ENCODE data around the gene GPR39. TPM values are rescaled to one million over a fixed set of nuclear protein-coding genes. Genes with fewer than 3 reads are reported as not detected.

GPR39 gene
- total and polyA plus RNA-seq, 10 donors: 0.05 TPM; not detected in 9

DNA sequence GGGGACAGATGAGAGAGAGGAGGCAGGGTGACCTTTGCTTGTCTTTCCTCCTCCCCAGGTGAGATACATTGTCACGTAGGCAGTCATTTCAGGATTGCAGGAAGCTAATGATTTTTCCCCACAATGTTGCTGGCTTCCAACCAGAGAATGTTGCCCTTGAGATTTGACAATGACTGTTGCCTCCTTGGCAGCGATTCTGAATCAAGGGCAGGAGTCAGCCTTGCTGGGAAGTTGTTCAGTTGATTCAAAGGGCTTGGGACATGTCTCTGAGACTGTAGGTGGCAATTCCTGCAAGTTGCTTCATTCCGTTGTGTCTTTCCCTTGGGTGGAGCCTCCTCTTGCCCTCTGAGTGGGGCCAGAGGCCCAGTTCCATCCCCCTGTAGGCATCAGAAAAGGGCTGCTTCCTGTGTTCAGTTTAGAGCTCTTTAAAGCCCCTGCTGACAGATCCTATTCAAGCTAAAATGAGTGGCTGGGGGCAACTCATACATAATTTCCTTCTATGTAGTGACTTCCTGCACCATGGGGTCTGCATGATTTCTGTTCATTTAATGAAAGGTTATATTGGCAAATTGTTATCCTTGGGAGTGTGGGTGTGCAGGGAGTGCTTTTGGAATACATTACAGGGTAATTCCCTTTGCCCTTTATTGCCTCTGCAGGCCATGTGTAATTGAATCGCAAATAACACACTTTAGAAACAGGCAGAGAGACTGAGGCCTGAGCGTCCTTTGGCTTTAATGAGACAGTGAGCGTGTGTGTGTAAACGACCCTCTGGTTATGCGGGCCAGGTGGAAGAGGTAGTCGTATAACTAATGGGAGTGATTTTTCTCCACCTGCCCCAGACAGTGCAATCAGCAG is 52.4 kb downstream of the GPR39 start:
- H3K27ac ChIP-seq: no peak overlapping the region
- TF ChIP-seq CTCF (IDR thresholded peaks at IDR 0.05 in 8 of 11, conservative IDR thresholded peaks at IDR 0.05 in 3 of 11) (no peak), POLR2AphosphoS5 (IDR thresholded peaks at IDR 0.05) (no peak), POLR2A (IDR thresholded peaks at IDR 0.05) (no peak)
- 72 to 85% (median 78%) methylated on average over 8 to 9 of the region's 9 CpGs for WGBS, 5 donors
- H3K27me3 ChIP-seq (replicated peaks in 1 of 7): no peaks in the 10 kb centered on the region
- H3K4me1 ChIP-seq: no peaks in the 10 kb centered on the region
- no peak for DNase-seq
- no peaks in the 10 kb centered on the region for H3K36me3 ChIP-seq
- intact Hi-C loops (cut with DNase I; ENCODE audit: low total_unique reads): no loop called here
- H3K4me3 ChIP-seq: no peak overlapping the region
- H3K9me3 ChIP-seq: peaks cover 0 to 84% (median 56%) of the 10 kb centered on the region in 8 donors

DNA sequence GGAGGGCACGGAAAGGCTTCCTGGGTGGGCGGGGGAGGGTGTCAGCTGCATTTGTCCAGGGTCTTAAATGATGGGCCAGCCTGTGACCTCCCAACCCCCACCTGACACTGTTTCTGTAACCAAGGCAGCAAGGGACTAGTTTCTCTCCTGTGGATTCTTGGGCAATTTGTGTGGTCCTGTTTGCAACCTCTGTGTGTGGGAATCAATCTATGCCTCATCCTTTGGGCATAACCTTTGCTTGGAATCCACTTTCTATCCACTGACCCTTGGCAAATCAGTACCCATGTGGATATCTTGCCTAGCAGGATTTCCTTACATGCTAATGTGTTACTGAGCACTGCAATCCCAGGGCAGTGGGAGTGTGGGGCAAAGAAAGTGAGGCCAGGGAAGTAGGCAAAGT is 54.1 kb downstream of the GPR39 start:
- Histone ChIP-seq H3K36me3 (no peaks in the 10 kb centered on the region), H3K9me3 (peaks cover 0 to 81% (median 40%) of the 10 kb centered on the region in 8 donors), H3K4me1 (no peaks in the 10 kb centered on the region), H3K27ac (no peak overlapping the region), H3K27me3 (replicated peaks in 1 of 7) (no peaks in the 10 kb centered on the region), H3K4me3 (no peak overlapping the region)
- TF ChIP-seq POLR2A (IDR thresholded peaks at IDR 0.05) (no peak), CTCF (IDR thresholded peaks at IDR 0.05 in 8 of 11, conservative IDR thresholded peaks at IDR 0.05 in 3 of 11) (no peak), POLR2AphosphoS5 (IDR thresholded peaks at IDR 0.05) (no peak)
- 56 to 79% (median 63%) methylated on average over 2 of the region's 2 CpGs for WGBS, 5 donors
- no peak for DNase-seq
- intact Hi-C loops (cut with DNase I; ENCODE audit: low total_unique reads): no loop called here

- no peak for DNase-seq
- H3K4me3 ChIP-seq: no peak overlapping the region
- no peaks in the 10 kb centered on the region for H3K36me3 ChIP-seq
- peaks cover 0 to 55% (median 14%) of the 10 kb centered on the region in 8 donors for H3K9me3 ChIP-seq
- WGBS, 5 donors: 78 to 96% (median 90%) methylated on average over 2 of the region's 2 CpGs
- no peaks in the 10 kb centered on the region for H3K4me1 ChIP-seq
- intact Hi-C loops (cut with DNase I; ENCODE audit: low total_unique reads): no loop called here
- H3K27ac ChIP-seq: no peak overlapping the region
- no peaks in the 10 kb centered on the region for H3K27me3 ChIP-seq (replicated peaks in 1 of 7)
- TF ChIP-seq CTCF (IDR thresholded peaks at IDR 0.05 in 8 of 11, conservative IDR thresholded peaks at IDR 0.05 in 3 of 11) (no peak), POLR2AphosphoS5 (IDR thresholded peaks at IDR 0.05) (no peak), POLR2A (IDR thresholded peaks at IDR 0.05) (no peak)
These were observed 56.7 kb downstream of the GPR39 start for GRCh38 chr2:132473174-132473883.

DNA sequence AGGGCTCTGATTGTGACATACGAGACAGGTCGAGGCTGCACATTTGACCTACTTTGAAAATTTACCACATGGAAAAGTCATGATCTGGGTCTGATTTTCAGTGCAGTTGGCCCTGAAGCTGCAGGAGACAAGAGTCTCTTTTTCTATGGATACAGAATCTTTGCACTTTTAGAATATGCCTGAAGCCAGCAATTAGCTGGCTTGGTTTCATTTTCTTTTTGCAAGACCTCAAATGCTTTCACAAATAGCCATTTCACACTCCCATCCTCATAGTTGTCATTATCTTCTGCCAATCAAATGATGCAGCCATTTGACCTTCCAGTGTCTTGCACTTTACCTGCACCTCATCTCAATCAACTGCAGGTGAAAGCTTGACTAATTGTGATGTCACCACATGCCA is 59.0 kb downstream of the GPR39 start:
- TF ChIP-seq POLR2AphosphoS5 (IDR thresholded peaks at IDR 0.05) (no peak), POLR2A (IDR thresholded peaks at IDR 0.05) (no peak), CTCF (IDR thresholded peaks at IDR 0.05 in 8 of 11, conservative IDR thresholded peaks at IDR 0.05 in 3 of 11) (no peak)
- intact Hi-C loops (cut with DNase I; ENCODE audit: low total_unique reads): no loop called here
- Histone ChIP-seq H3K27ac (no peak overlapping the region), H3K4me3 (no peak overlapping the region), H3K36me3 (no peaks in the 10 kb centered on the region), H3K9me3 (peaks cover 0 to 32% (median 3%) of the 10 kb centered on the region in 8 donors), H3K27me3 (replicated peaks in 1 of 7) (no peaks in the 10 kb centered on the region), H3K4me1 (no peaks in the 10 kb centered on the region)
- DNase-seq: no peak
- WGBS, 5 donors: 85 to 100% (median 91%) methylated on average over 2 of the region's 2 CpGs

Measured in spleen (tissue), 11 donors.